ENCODE measurements around the gene KCNMB2. TPM values are rescaled to one million over a fixed set of nuclear protein-coding genes. Genes with fewer than 3 reads are reported as not detected.

The KCNMB2 gene
- polyA plus RNA-seq, 2 of the 4 experiments (the other 2 are of a cell fraction): not detected

DNA sequence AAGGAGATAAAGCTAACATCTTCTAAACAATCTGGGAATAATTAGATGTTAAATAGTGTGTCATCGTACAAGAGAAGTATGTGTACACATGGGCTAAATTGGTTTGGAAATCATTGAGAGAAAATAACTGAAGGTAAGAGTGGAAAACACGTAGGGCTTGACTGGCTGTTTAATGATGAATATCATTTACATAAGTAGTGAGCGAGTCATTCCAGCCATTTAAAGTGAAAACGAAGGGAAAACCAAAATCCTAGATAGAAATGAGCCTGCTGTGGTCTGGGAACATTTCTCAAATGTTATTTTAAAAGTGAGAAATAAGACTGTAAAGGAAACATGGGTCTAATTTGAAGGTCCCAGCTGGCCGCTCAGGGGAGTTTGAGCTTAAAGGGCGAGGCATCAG lies 41.9 kb upstream of the KCNMB2 start:
- no peak for ATAC-seq
- no peaks in the 10 kb centered on the region for H3K4me1 ChIP-seq
- CTCF ChIA-PET: no interaction called here
- POLR2A ChIA-PET: no interaction called here
- no peak for DNase-seq (ENCODE audit: low read depth in 1 of 2, low spot score in 1 of 2)
- no peak overlapping the region for H3K4me3 ChIP-seq
- H3K9me3 ChIP-seq: no peaks in the 10 kb centered on the region
- H3K4me2 ChIP-seq: no peak overlapping the region
- no peak for FAIRE-seq
- WGBS (ENCODE audit: missing lambda C conversion rate): 1% methylated on average over 6 of the region's 6 CpGs
- no peak overlapping the region for H3K27ac ChIP-seq
- TF ChIP-seq, protein P1, sequence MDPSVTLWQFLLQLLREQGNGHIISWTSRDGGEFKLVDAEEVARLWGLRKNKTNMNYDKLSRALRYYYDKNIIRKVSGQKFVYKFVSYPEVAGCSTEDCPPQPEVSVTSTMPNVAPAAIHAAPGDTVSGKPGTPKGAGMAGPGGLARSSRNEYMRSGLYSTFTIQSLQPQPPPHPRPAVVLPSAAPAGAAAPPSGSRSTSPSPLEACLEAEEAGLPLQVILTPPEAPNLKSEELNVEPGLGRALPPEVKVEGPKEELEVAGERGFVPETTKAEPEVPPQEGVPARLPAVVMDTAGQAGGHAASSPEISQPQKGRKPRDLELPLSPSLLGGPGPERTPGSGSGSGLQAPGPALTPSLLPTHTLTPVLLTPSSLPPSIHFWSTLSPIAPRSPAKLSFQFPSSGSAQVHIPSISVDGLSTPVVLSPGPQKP (IDR thresholded peaks at IDR 0.05; ENCODE audit: low read depth, low read length): no peak

DNA sequence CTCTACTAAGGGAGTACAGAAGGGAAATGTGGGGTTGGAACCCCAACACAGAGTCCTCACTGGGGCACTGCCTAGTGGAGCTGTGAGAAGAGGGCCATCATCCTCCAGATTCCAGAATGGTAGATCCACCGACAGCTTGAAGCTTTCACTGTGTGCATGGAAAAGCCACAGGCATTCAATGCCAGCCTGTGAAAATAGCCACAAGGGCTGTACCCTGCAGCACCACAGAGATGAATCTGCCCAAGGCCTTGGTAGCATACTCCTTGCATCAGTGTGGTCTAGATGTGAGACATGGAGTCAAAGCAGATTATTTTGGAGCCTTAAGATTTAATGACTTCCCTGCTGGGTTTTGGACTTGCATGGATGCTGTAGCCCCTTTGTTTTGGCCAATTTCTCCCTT lies 39.3 kb upstream of the KCNMB2 start:
- ChIA-PET CTCF (no interaction called here), POLR2A (no interaction called here)
- Histone ChIP-seq H3K4me2 (no peak overlapping the region), H3K27ac (no peak overlapping the region), H3K9me3 (no peaks in the 10 kb centered on the region), H3K4me1 (no peaks in the 10 kb centered on the region), H3K4me3 (no peak overlapping the region)
- WGBS (ENCODE audit: missing lambda C conversion rate): 0% methylated on average over 1 of the region's 1 CpG
- FAIRE-seq (no peak), ATAC-seq (no peak), DNase-seq (ENCODE audit: low read depth in 1 of 2, low spot score in 1 of 2) (no peak)
- no peak for TF ChIP-seq POLR2A (IDR thresholded peaks at IDR 0.05; ENCODE audit: low read length)
- no peak for TF ChIP-seq RNF2 (IDR thresholded peaks at IDR 0.05; ENCODE audit: borderline replicate concordance, low read depth)
- TF ChIP-seq KDM5A (IDR thresholded peaks at IDR 0.05): no peak
- no peak for TF ChIP-seq RARB (CRISPR knock-in tag; IDR thresholded peaks at IDR 0.05)
- no peak for TF ChIP-seq JUN (IDR thresholded peaks at IDR 0.05)
- no peak for TF ChIP-seq FOSB (CRISPR knock-in tag; IDR thresholded peaks at IDR 0.05)
- TF ChIP-seq EHMT2 (IDR thresholded peaks at IDR 0.05; ENCODE audit: low read depth): no peak
- TF ChIP-seq RAD21 (conservative IDR thresholded peaks at IDR 0.05 in 1 of 2, IDR thresholded peaks at IDR 0.05 in 1 of 2): no peak

DNA sequence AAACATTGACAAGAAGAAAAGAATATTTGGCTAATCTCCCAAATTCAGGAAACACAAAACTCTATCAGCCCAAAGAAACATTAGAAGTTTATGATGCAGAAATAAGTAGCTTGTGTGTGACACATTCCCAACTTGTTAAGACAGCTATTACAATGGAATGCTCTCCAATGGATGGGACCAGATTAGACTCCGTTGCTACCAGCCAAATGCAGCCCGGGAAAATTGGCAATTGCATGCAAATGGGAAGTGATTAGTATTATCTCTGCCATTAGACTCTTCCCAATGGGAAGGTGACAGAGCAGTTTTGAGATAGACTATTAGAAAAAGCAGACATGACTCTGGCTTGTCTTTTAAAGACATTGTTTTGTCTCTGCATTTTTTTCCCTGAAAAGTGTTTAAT lies 37.4 kb upstream of the KCNMB2 start:
- FAIRE-seq: no peak
- ChIA-PET CTCF (no interaction called here), POLR2A (no interaction called here)
- no peak for DNase-seq (ENCODE audit: low read depth in 1 of 2, low spot score in 1 of 2)
- WGBS (ENCODE audit: missing lambda C conversion rate): 4% methylated on average over 2 of the region's 2 CpGs
- H3K4me2 ChIP-seq: no peak overlapping the region
- no peaks in the 10 kb centered on the region for H3K9me3 ChIP-seq
- no peak overlapping the region for H3K4me3 ChIP-seq
- ATAC-seq: no peak
- H3K4me1 ChIP-seq: no peaks in the 10 kb centered on the region
- no peak overlapping the region for H3K27ac ChIP-seq
- TF ChIP-seq PHF8 (IDR thresholded peaks at IDR 0.05; ENCODE audit: borderline replicate concordance, low read depth) (no peak), CEBPB (IDR thresholded peaks at IDR 0.05) (no peak), HEYL (CRISPR knock-in tag; IDR thresholded peaks at IDR 0.05) (no peak), RAD21 (conservative IDR thresholded peaks at IDR 0.05 in 1 of 2, IDR thresholded peaks at IDR 0.05 in 1 of 2) (no peak), HES2 (IDR thresholded peaks at IDR 0.05) (no peak), ZC3H11A (IDR thresholded peaks at IDR 0.05) (no peak), KDM1A (IDR thresholded peaks at IDR 0.05; ENCODE audit: low read depth) (no peak), EP300 (IDR thresholded peaks at IDR 0.05) (no peak), NPAS2 (CRISPR knock-in tag; IDR thresholded peaks at IDR 0.05; ENCODE audit: borderline replicate concordance) (no peak), HDAC2 (IDR thresholded peaks at IDR 0.05) (no peak), FOXS1 (CRISPR knock-in tag; IDR thresholded peaks at IDR 0.05) (no peak)

DNA sequence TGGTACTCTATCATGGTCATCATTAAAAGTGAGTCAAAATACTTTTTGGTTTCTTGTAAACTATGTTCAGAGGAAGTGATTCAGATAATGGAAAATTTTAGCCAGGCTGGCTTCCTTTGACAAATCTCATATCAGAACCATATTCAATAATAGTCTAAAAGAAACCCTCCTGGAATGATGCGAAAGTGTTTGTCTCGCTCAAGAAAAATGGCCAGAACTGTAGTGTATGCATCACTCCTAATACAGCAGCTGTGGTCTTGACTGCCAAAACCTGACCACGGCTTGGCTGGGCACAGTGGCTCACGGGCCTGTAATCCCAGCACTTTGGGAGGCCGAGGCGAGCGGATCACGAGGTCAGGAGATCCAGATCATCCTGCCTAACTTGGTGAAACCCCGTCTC lies 35.6 kb upstream of the KCNMB2 start:
- DNase-seq (ENCODE audit: low read depth in 1 of 2, low spot score in 1 of 2) (no peak), FAIRE-seq (no peak), ATAC-seq (no peak)
- Histone ChIP-seq H3K4me3 (no peak overlapping the region), H3K9me3 (no peaks in the 10 kb centered on the region), H3K27ac (no peak overlapping the region), H3K4me1 (no peaks in the 10 kb centered on the region), H3K4me2 (no peak overlapping the region)
- ChIA-PET POLR2A (no interaction called here), CTCF (no interaction called here)
- TF ChIP-seq, protein P1 (IDR thresholded peaks at IDR 0.05; ENCODE audit: low read depth, low read length): no peak
- no peak for TF ChIP-seq HOXB13 (CRISPR knock-in tag; IDR thresholded peaks at IDR 0.05; ENCODE audit: low read depth)
- TF ChIP-seq FOXS1 (CRISPR knock-in tag; IDR thresholded peaks at IDR 0.05): no peak
- no peak for TF ChIP-seq JUN (IDR thresholded peaks at IDR 0.05)
- TF ChIP-seq ZFP36 (IDR thresholded peaks at IDR 0.05; ENCODE audit: borderline replicate concordance, partially characterized antibody): no peak
- TF ChIP-seq PHF8 (IDR thresholded peaks at IDR 0.05; ENCODE audit: borderline replicate concordance, low read depth): no peak
- TF ChIP-seq RNF2 (IDR thresholded peaks at IDR 0.05; ENCODE audit: borderline replicate concordance, low read depth): no peak
- TF ChIP-seq CBX8 (IDR thresholded peaks at IDR 0.05): no peak
- no peak for TF ChIP-seq POLR2AphosphoS2 (conservative IDR thresholded peaks at IDR 0.05; ENCODE audit: low read length)
- TF ChIP-seq ZC3H11A (IDR thresholded peaks at IDR 0.05): no peak
- no peak for TF ChIP-seq SREBF2 (IDR thresholded peaks at IDR 0.05)
- TF ChIP-seq FOSB (CRISPR knock-in tag; IDR thresholded peaks at IDR 0.05): no peak
- WGBS (ENCODE audit: missing lambda C conversion rate): 29% methylated on average over 9 of the region's 9 CpGs

Measured in A549 (cell line).